DOHH2 (cell line): Measurements from ENCODE around the gene EPPIN.
"Not testable (repeated sequence)": the region's sequence is repeated elsewhere in the genome, so short reads cannot be mapped to it uniquely, and the experiment has no call there.

Experiments
- H3F3A ChIP-seq: fragments of 200-600 bp; sonication (generic), shearing (Covaris generic); 2 replicates; pipeline ENCODE4 v1.6.0; 2016; ENCODE audit warnings: antibody characterized with exemption, mild to moderate bottlenecking; ENCODE audit not compliant: control insufficient read depth, insufficient read depth
- H3K27ac ChIP-seq: fragments of 200-600 bp; sonication (generic); 2 replicates; pipeline ENCODE4 v1.5.1; 2014; ENCODE audit warnings: low read depth, mild to moderate bottlenecking, low read length, moderate library complexity
- H3K27me3 ChIP-seq: fragments of 200-600 bp; sonication (generic); 2 replicates; pipeline ENCODE4 v1.6.1; 2014; ENCODE audit warnings: mild to moderate bottlenecking, low read length, mixed read lengths; ENCODE audit not compliant: control insufficient read depth
- H3K36me3 ChIP-seq: fragments of 200-600 bp; sonication (generic); 2 replicates; pipeline ENCODE4 v1.6.1; 2014; ENCODE audit warnings: mild to moderate bottlenecking, low read length, moderate library complexity, mixed read lengths; ENCODE audit not compliant: control insufficient read depth
- H3K4me1 ChIP-seq: fragments of 200-600 bp; sonication (generic); 2 replicates; pipeline ENCODE4 v1.6.1; 2014; ENCODE audit warnings: mild to moderate bottlenecking, low read length, mixed read lengths; ENCODE audit not compliant: control insufficient read depth
- H3K4me2 ChIP-seq: fragments of 200-600 bp; sonication (generic); 2 replicates; pipeline ENCODE4 v1.6.0; 2014; ENCODE audit warnings: mild to moderate bottlenecking, low read length, moderate library complexity
- H3K4me3 ChIP-seq: fragments of 200-600 bp; sonication (generic); 2 replicates; pipeline ENCODE4 v1.5.1; 2014; ENCODE audit warnings: mild to moderate bottlenecking, low read length, mixed read lengths
- H3K79me2 ChIP-seq: fragments of 200-600 bp; sonication (generic); 2 replicates; pipeline ENCODE4 v1.6.1; 2014; ENCODE audit warnings: mild to moderate bottlenecking, low read length, mixed read lengths; ENCODE audit not compliant: control insufficient read depth
- H3K9me2 ChIP-seq: fragments of 200-600 bp; sonication (generic); replicated peaks from 2 replicates; pipeline ENCODE4 v1.6.1; 2014; ENCODE audit warnings: mild to moderate bottlenecking, low read length, mixed read lengths; ENCODE audit not compliant: control insufficient read depth
- H3K9me3 ChIP-seq: fragments of 200-600 bp; sonication (generic); 2 replicates; pipeline ENCODE4 v1.6.1; 2014; ENCODE audit warnings: antibody characterized with exemption, low read length, mixed read lengths; ENCODE audit not compliant: control insufficient read depth, insufficient read depth
- H4K20me1 ChIP-seq: fragments of 200-600 bp; sonication (generic); 2 replicates; pipeline ENCODE4 v1.6.0; 2014; ENCODE audit warnings: low read depth, mild to moderate bottlenecking, antibody characterized with exemption, low read length, moderate library complexity; ENCODE audit not compliant: control insufficient read depth, insufficient read depth
- EZH2phosphoT487 ChIP-seq: fragments of 200-600 bp; sonication (generic); IDR thresholded peaks from 2 replicates; pipeline ENCODE4 v1.6.1; 2017; ENCODE audit warnings: borderline replicate concordance, mild to moderate bottlenecking, antibody characterized with exemption, low read length, moderate library complexity, mixed read lengths
- TF ChIP-seq, protein P1 (sequence below): fragments of 200-600 bp; sonication (generic); IDR thresholded peaks from one replicate; pipeline ENCODE4 v1.5.1; 2014; ENCODE audit warnings: antibody characterized with exemption, mild to moderate bottlenecking, low read depth, low read length; ENCODE audit not compliant: poor library complexity, severe bottlenecking

EPPIN gene

DNA sequence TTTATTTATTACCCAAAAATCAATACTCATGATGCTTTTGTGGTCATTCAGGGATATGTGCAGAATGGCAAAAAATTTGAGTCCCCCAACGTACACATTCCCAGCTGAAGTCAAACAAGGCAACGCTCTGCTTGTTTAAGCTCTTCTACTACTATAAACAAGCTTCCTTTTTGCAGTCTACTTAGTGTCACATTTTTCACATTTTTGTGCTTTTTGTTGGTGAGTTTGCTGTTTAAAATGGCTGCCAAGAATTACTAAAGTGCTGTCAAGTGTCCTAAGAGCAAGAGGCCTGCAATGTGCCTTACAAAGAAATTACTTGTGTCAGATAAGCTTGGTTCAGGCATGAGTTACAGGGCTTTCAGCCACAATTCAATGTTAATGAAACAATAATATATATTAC lies 29.8 kb upstream of the EPPIN start:
- Histone ChIP-seq H4K20me1 (no peaks in the 10 kb centered on the region), H3K4me1 (no peaks in the 10 kb centered on the region), H3K36me3 (no peaks in the 10 kb centered on the region), H3K27me3 (0 out of 2 replicates have a peak, but pooled peaks cover under 1% of the 10 kb centered on the region), H3K27ac (no peak overlapping the region), H3K4me3 (no peak overlapping the region), H3F3A (no peaks in the 10 kb centered on the region), H3K9me3 (no peaks in the 10 kb centered on the region), H3K9me2 (no peaks in the 10 kb centered on the region), H3K4me2 (no peak overlapping the region), H3K79me2 (no peaks in the 10 kb centered on the region)
- TF ChIP-seq EZH2phosphoT487: no peak
- TF ChIP-seq, protein P1, sequence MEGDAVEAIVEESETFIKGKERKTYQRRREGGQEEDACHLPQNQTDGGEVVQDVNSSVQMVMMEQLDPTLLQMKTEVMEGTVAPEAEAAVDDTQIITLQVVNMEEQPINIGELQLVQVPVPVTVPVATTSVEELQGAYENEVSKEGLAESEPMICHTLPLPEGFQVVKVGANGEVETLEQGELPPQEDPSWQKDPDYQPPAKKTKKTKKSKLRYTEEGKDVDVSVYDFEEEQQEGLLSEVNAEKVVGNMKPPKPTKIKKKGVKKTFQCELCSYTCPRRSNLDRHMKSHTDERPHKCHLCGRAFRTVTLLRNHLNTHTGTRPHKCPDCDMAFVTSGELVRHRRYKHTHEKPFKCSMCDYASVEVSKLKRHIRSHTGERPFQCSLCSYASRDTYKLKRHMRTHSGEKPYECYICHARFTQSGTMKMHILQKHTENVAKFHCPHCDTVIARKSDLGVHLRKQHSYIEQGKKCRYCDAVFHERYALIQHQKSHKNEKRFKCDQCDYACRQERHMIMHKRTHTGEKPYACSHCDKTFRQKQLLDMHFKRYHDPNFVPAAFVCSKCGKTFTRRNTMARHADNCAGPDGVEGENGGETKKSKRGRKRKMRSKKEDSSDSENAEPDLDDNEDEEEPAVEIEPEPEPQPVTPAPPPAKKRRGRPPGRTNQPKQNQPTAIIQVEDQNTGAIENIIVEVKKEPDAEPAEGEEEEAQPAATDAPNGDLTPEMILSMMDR: no peak

DNA sequence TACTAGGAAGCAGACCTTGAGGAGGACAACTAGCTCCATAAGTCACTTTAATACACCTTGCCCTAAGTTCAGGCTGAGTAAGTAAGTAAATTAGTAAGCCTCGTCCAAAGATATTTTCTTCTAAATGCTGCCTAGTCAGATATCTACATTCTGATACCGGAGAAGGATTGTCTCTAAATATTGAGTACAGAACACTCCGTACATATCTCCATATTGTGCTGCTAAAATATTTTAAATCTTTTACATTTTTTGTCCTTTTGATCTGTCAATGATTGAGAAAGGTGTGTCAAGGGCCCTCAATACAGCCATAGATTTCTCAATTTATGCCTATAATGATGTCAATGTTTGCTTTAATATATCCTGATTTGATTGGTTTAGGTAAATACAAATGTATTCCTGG lies 28.7 kb upstream of the EPPIN start:
- Histone ChIP-seq H3K27me3 (peaks cover 3% of the 10 kb centered on the region; the same call in 1 of the 2 replicates), H3F3A (no peaks in the 10 kb centered on the region), H3K79me2 (no peaks in the 10 kb centered on the region), H3K4me3 (no peak overlapping the region), H4K20me1 (no peaks in the 10 kb centered on the region), H3K36me3 (no peaks in the 10 kb centered on the region), H3K9me3 (no peaks in the 10 kb centered on the region), H3K9me2 (no peaks in the 10 kb centered on the region), H3K27ac (no peak overlapping the region), H3K4me1 (no peaks in the 10 kb centered on the region), H3K4me2 (no peak overlapping the region)
- TF ChIP-seq, protein P1: no peak
- TF ChIP-seq EZH2phosphoT487: no peak

DNA sequence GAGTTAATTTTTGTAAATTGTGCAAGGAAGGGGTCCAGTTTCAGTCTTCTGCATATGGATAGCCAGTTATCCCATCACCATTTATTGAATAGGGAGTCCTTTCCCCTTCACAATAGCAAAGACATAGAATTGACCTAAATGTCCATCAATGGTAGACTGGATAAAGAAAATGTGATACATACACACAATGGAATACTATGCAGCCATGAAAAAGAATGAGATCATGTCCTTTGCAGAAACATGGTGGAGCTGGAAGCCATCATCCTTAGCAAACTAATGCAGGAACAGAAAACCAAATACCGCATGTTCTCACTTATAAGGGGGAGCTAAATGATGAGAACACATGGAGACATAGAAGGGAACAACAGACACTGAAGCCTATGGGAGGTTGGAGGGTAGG lies 22.4 kb upstream of the EPPIN start:
- not testable (repeated sequence) for H4K20me1 ChIP-seq, H3K27ac ChIP-seq, H3K27me3 ChIP-seq

DNA sequence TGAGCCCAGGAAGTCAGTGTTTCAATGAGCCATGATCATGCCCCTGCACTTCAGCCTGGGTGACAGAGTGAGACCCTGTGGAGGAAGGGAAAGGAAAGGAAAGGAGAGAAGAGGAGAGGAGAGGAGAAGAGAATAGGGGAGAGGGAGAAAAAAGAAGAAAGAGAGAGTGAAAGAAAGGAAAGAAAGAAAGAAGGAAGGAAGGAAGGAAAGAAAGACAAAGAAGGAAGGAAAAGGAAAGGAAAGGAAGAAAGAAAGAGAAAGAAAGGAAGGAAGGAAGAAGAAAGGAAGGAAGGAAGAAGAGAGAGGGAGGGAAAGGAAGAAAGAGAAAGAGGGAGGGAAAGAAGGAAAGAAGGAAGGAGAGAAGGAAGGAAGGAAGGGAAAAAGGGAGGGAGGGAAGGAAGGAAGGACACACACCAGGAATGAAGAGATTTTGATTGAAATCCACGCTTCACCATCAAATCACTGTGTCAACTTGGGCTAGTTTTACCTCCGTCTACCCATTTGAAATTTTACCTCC lies 17.6 kb upstream of the EPPIN start:
- Histone ChIP-seq H3K9me2 (no peaks in the 10 kb centered on the region), H3K4me3 (no peak overlapping the region), H3K36me3 (no peaks in the 10 kb centered on the region), H3K9me3 (no peaks in the 10 kb centered on the region), H3K27me3 (0 out of 2 replicates have a peak, but pooled peaks cover 2% of the 10 kb centered on the region), H3K4me2 (no peak overlapping the region), H3K4me1 (no peaks in the 10 kb centered on the region), H3F3A (no peaks in the 10 kb centered on the region), H4K20me1 (no peaks in the 10 kb centered on the region), H3K27ac (no peak overlapping the region), H3K79me2 (no peaks in the 10 kb centered on the region)
- TF ChIP-seq EZH2phosphoT487: no peak
- TF ChIP-seq, protein P1: no peak

More for the DNA sequence above, 22.4 kb upstream of the EPPIN start:
- H3K9me2 ChIP-seq, H3K9me3 ChIP-seq, H3K4me1 ChIP-seq, H3K4me3 ChIP-seq, H3F3A ChIP-seq, H3K79me2 ChIP-seq, H3K4me2 ChIP-seq, H3K36me3 ChIP-seq: not testable (repeated sequence)
